NT2/D1 (cell line): Measurements from ENCODE around the gene AIFM3.

Experiments
- DNase-seq: peaks from one replicate; pipeline ENCODE4 v3.0.0-alpha.2; 2011; ENCODE audit warnings: low read depth, low spot score
- H3K27me3 ChIP-seq: 2 replicates; pipeline ENCODE4 v1.6.0; 2011; ENCODE audit warnings: mild to moderate bottlenecking; ENCODE audit not compliant: insufficient read length, insufficient read depth
- H3K36me3 ChIP-seq: 2 replicates; pipeline ENCODE4 v1.6.1; 2011; ENCODE audit warnings: mild to moderate bottlenecking, low read length, mixed read lengths; ENCODE audit not compliant: insufficient read depth, insufficient read length
- H3K4me1 ChIP-seq: 2 replicates; pipeline ENCODE4 v1.5.1; 2011; ENCODE audit not compliant: insufficient read depth, insufficient read length
- H3K4me3 ChIP-seq: 2 replicates; pipeline ENCODE4 v1.5.1; 2011; ENCODE audit warnings: low read depth; ENCODE audit not compliant: insufficient read length
- H3K9ac ChIP-seq: 2 replicates; pipeline ENCODE4 v1.6.0; 2011; ENCODE audit warnings: low read depth; ENCODE audit not compliant: insufficient read length
- H3K9me3 ChIP-seq: 2 replicates; pipeline ENCODE4 v1.5.1; 2011; ENCODE audit warnings: mild to moderate bottlenecking, low read length; ENCODE audit not compliant: insufficient read depth
- SUZ12 ChIP-seq: IDR thresholded peaks from 2 replicates; pipeline ENCODE4 v1.6.1; 2011; ENCODE audit not compliant: insufficient read length, insufficient read depth; ENCODE audit errors: extremely low read depth
- YY1 ChIP-seq: IDR thresholded peaks from 2 replicates; pipeline ENCODE4 v1.6.1; 2011; ENCODE audit not compliant: insufficient read length, insufficient read depth
- ZNF274 ChIP-seq: IDR thresholded peaks from 2 replicates; pipeline ENCODE4 v1.6.1; 2011; ENCODE audit warnings: mild to moderate bottlenecking, low read depth, low read length

Gene AIFM3

DNA sequence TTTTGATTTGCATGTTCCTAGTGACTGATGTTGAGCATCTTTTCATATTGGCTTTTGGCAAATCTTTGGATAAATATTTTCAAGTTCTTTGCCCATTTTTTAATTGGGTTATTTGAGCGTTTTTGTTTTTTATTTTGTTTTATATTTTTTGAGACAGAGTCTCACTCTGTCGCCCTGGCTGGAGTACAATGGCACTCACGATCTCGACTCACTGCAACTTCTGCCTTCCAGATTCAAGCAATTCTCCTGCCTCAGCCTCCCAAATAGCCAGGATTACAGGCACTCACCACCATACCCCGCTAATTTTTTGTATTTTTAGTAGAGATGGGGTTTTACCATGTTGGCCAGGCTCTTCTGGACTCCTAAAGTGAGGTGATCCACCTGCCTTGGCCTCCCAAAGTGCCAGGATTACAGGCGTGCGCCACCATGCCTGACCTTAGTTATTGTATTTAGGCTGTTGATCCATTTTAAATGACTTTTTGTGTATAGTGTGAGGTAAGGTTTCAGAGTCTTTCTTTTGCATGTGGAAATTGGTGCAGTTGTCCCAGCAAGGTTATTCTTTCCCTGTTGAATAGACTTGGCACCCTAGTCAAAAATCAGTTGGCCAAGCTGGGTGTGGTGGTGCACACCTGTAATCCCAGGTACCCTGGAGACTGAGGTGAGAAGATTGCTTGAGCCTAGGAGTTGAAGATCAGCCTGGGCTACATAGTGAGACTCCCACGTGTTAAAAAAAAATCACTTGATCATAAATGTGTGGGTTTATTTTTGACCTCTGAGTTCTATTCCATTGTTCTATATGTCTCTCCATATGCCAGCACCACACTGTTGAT is 23.7 kb upstream of the AIFM3 start:
- DNase-seq: no peak
- no peaks in the 10 kb centered on the region for H3K4me1 ChIP-seq
- peaks cover 49% of the 10 kb centered on the region for H3K36me3 ChIP-seq
- H3K9ac ChIP-seq: no peak overlapping the region
- no peaks in the 10 kb centered on the region for H3K9me3 ChIP-seq
- no peaks in the 10 kb centered on the region for H3K27me3 ChIP-seq
- H3K4me3 ChIP-seq: no peak overlapping the region
- TF ChIP-seq ZNF274 (no peak), YY1 (no peak), SUZ12 (no peak)

DNA sequence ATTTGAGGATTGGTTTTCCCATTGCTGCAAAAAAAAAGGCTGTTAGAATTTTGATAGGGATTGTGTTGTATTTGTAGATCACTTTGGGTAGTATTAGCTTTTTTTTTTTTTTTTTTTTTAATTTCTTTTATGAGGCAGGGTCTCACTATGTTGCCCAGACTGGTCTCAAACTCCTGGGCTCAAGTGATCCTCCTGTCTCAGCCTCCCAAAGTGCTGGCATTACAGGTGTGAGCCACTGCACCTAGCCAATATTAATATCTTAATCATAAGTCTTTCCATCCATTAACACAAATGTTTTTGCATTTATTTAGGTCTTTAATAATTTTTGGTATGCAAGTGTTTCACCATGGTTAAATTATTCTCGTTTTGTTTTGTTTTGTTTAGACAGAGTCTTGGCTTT is 23.0 kb upstream of the AIFM3 start:
- H3K27me3 ChIP-seq: no peaks in the 10 kb centered on the region
- peaks cover 47% of the 10 kb centered on the region for H3K36me3 ChIP-seq
- no peaks in the 10 kb centered on the region for H3K9me3 ChIP-seq
- no peaks in the 10 kb centered on the region for H3K4me1 ChIP-seq
- H3K4me3 ChIP-seq: no peak overlapping the region
- no peak for DNase-seq
- H3K9ac ChIP-seq: no peak overlapping the region
- TF ChIP-seq SUZ12: no peak
- TF ChIP-seq YY1: no peak
- no peak for TF ChIP-seq ZNF274

DNA sequence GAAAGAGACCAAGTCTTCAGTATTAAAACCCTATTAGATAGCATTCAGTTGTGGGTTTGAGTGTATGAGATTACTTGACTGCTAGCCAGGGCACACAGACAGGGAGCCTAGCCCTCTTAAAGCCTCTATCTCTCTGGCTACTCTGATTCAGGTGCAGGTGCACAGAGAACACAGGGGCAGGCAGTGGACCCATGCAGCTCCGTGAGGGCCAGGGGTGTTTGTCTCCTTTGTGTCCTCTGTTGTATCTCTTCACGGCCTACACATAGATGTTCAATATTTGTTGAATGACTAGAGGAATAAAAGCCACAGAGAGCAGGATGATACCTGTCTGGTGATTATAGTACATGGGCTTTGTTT is 21.5 kb upstream of the AIFM3 start:
- TF ChIP-seq SUZ12: no peak
- TF ChIP-seq YY1: no peak
- no peak for TF ChIP-seq ZNF274
- H3K9ac ChIP-seq: no peak overlapping the region
- DNase-seq: no peak
- H3K9me3 ChIP-seq: no peaks in the 10 kb centered on the region
- H3K4me1 ChIP-seq: no peaks in the 10 kb centered on the region
- no peak overlapping the region for H3K4me3 ChIP-seq
- peaks cover 58% of the 10 kb centered on the region for H3K36me3 ChIP-seq
- no peaks in the 10 kb centered on the region for H3K27me3 ChIP-seq

DNA sequence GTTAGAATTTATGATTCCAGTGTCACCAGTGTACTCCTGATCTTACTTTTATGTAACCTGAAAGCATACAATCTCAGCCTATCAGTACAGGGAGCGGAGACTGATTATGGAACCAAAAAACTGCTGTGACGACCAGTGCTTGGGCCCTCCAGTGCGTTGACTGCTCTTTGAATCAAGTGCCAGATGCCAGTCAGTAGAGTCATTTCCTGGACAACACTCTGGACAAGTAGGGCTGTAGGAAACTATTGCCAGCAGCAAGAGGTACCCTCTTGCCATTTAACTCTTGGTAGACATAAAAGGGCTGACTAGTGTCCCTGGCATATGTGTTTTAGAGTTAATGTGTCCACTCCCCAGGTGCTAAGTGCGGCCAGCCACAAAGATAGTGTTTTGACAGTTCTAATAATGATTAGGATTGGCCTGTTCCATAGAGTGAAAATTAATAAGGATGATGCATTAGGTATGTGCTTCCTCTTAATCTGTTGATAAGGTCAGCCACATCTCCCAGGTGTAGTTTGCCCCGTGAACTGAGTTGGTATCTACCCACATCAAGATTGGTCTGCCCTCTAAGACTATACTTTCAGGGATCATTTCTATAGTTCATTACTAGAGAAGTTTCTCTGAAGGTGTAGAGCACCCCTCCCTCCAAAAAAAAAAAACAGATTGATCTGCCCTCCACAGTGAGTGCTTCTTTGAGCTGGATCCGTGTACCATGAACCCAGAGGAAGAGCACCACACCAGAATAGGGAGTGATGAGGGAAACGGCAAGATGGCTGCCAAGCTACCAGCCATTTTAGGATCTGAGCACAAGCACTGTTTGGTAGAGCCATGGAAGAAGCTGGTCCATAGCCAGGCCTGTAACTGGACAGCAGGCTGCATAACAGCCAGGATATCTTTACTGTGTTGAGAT is 20.7 kb upstream of the AIFM3 start:
- H3K36me3 ChIP-seq: peaks cover 60% of the 10 kb centered on the region
- TF ChIP-seq ZNF274: no peak
- TF ChIP-seq SUZ12: no peak
- TF ChIP-seq YY1: no peak
- DNase-seq: no peak
- no peak overlapping the region for H3K9ac ChIP-seq
- no peaks in the 10 kb centered on the region for H3K9me3 ChIP-seq
- H3K27me3 ChIP-seq: no peaks in the 10 kb centered on the region
- no peak overlapping the region for H3K4me3 ChIP-seq
- no peaks in the 10 kb centered on the region for H3K4me1 ChIP-seq

DNA sequence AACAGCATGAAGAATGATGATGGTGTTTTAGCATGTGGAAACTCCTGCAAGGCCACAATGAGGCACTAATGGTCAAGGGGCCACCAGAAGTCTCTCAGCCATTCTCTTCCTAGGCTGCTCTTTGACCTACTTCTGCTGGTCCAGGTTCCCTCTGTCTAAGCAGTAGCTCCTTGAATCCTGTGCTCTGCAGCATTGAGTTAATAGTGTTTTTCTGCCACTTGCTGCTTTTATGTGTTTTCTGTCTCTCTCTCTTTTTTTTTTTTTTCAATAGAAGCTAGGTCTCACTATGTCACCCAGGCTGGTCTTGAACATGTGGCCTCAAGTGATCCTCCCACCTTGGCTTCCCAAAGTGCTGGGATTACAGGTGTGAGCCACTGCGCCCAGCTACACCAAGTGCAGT is 20.1 kb upstream of the AIFM3 start:
- Histone ChIP-seq H3K4me1 (no peaks in the 10 kb centered on the region), H3K27me3 (no peaks in the 10 kb centered on the region), H3K9ac (no peak overlapping the region), H3K36me3 (peaks cover 64% of the 10 kb centered on the region), H3K4me3 (no peak overlapping the region), H3K9me3 (no peaks in the 10 kb centered on the region)
- DNase-seq: no peak
- no peak for TF ChIP-seq ZNF274

DNA sequence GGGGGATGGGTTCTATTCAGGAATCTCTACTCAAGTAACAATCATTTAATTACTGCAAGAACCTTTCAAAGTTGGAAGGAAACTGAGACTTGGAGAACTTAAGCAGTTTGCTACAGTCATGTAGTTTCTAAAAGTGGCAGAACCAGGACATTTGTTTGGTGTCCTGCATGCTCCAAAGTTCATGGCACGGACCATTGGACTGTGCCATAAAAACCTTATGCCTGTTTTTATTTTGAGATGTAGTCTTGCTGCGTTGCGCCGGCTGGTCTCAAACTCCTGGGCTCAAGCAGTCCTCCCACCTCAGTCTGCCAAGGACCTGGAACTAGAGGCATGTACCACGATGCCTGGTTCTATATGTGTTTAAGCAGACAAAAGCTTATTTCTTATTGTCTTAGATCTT is 18.6 kb upstream of the AIFM3 start:
- Histone ChIP-seq H3K9me3 (no peaks in the 10 kb centered on the region), H3K4me3 (no peak overlapping the region), H3K9ac (no peak overlapping the region), H3K4me1 (no peaks in the 10 kb centered on the region), H3K36me3 (peaks cover 74% of the 10 kb centered on the region), H3K27me3 (no peaks in the 10 kb centered on the region)
- no peak for TF ChIP-seq ZNF274
- TF ChIP-seq YY1: no peak
- TF ChIP-seq SUZ12: no peak
- no peak for DNase-seq

DNA sequence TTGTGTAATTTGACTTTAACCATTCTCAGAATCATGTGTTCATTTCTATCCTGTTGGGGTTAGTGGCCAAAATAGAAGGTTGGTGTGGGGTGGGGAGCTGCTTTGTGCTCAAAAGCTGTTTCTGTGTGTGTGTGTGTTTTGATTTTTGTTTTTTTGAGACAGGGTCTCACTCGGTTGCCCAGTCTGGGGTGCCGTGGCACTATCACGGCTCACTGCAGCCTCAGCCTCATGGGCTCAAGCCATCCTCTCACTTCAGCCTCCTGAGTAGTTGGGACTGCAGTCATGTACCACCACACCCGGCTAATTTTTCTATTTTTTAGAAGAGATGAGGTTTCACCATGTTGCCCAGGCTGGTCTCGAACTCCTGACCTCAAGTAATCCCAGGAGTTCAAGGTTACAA is 18.1 kb upstream of the AIFM3 start:
- H3K9ac ChIP-seq: no peak overlapping the region
- TF ChIP-seq ZNF274 (no peak), SUZ12 (no peak), YY1 (no peak)
- H3K27me3 ChIP-seq: no peaks in the 10 kb centered on the region
- H3K4me1 ChIP-seq: no peaks in the 10 kb centered on the region
- H3K36me3 ChIP-seq: peaks cover 75% of the 10 kb centered on the region
- DNase-seq: no peak
- no peaks in the 10 kb centered on the region for H3K9me3 ChIP-seq
- H3K4me3 ChIP-seq: no peak overlapping the region
